Hepatocyte (in vitro differentiated cells): ENCODE data around the gene VPS8. TPM values are rescaled to one million over a fixed set of nuclear protein-coding genes. Genes with fewer than 3 reads are reported as not detected.

Experiments used
- DNase-seq: peaks from one replicate; pipeline ENCODE4 v3.0.0-alpha.2; 2016; ENCODE audit warnings: low spot score
- H2AFZ ChIP-seq: fragments of 200-600 bp; sonication (generic); 2 replicates; pipeline ENCODE4 v1.6.0; 2016; ENCODE audit warnings: antibody characterized with exemption, mild to moderate bottlenecking
- H3K27ac ChIP-seq: fragments of 200-600 bp; sonication (generic); 2 replicates; pipeline ENCODE4 v1.5.1; 2016; ENCODE audit warnings: mild to moderate bottlenecking
- H3K27me3 ChIP-seq: fragments of 200-600 bp; sonication (generic); 2 replicates; pipeline ENCODE4 v1.6.1; 2016
- H3K36me3 ChIP-seq: fragments of 200-600 bp; sonication (generic); replicated peaks from 2 replicates; pipeline ENCODE4 v1.5.1; 2016; ENCODE audit warnings: low read depth; ENCODE audit not compliant: insufficient read depth
- H3K4me1 ChIP-seq: fragments of 200-600 bp; sonication (generic); 2 replicates; pipeline ENCODE4 v1.5.1; 2016; ENCODE audit warnings: mild to moderate bottlenecking, moderate library complexity; ENCODE audit not compliant: insufficient read depth
- H3K4me2 ChIP-seq: fragments of 200-600 bp; sonication (generic); 2 replicates; pipeline ENCODE4 v1.6.0; 2016
- H3K4me3 ChIP-seq: fragments of 200-600 bp; sonication (generic); 2 replicates; pipeline ENCODE4 v1.5.1; 2016; ENCODE audit warnings: mild to moderate bottlenecking
- H3K79me2 ChIP-seq: fragments of 200-600 bp; sonication (generic); 2 replicates; pipeline ENCODE4 v1.6.0; 2017; ENCODE audit warnings: mild to moderate bottlenecking
- H3K9me2 ChIP-seq: fragments of 200-600 bp; sonication (generic); replicated peaks from 2 replicates; pipeline ENCODE4 v1.6.0; 2017; ENCODE audit warnings: mild to moderate bottlenecking; ENCODE audit not compliant: insufficient read depth
- H3K9me3 ChIP-seq: fragments of 200-600 bp; sonication (generic); 2 replicates; pipeline ENCODE4 v1.5.1; 2016; ENCODE audit warnings: low read depth, mild to moderate bottlenecking
- H4K20me1 ChIP-seq: fragments of 200-600 bp; sonication (generic); 2 replicates; pipeline ENCODE4 v1.6.0; 2016; ENCODE audit warnings: mild to moderate bottlenecking; ENCODE audit not compliant: insufficient read depth, poor library complexity, severe bottlenecking
- EZH2 ChIP-seq: fragments of 200-600 bp; sonication (generic); IDR thresholded peaks from 2 replicates; pipeline ENCODE4 v1.6.1; 2016; ENCODE audit warnings: antibody characterized with exemption, mild to moderate bottlenecking, borderline replicate concordance
- EZH2phosphoT487 ChIP-seq: fragments of 200-600 bp; sonication (generic); IDR thresholded peaks from one replicate; pipeline ENCODE4 v1.6.1; 2018; ENCODE audit warnings: antibody characterized with exemption, mild to moderate bottlenecking, low read depth, moderate library complexity; ENCODE audit not compliant: unreplicated experiment, severe bottlenecking
- WGBS: methylation state at CpG from one replicate; pipeline ENCODE4 v1.1.6; 2016; ENCODE audit warnings: low lambda C conversion rate; ENCODE audit errors: missing lambda C conversion rate; 5-methylcytosine and 5-hydroxymethylcytosine counted together
- polyA plus RNA-seq: library from polyadenylated mRNA; unstranded; fragments of >200 nt; fragmentation: Nextera tagmentation; extraction: Ambion mirVana; gene quantifications from 2 replicates; pipeline ENCODE4 v1.2.1, GENCODE V29; 2016
- total RNA-seq: library from RNA; depleted of rRNA; stranded (reverse); fragments of >200 nt; gene quantifications from 2 replicates; pipeline ENCODE4 v1.2.3, GENCODE V29; 2014
- TF ChIP-seq, protein P1 (sequence below): fragments of 200-600 bp; sonication (generic); IDR thresholded peaks from 2 replicates; pipeline ENCODE4 v1.5.1; 2016; ENCODE audit warnings: antibody characterized with exemption, mild to moderate bottlenecking; ENCODE audit not compliant: poor library complexity

Gene VPS8
- total and polyA plus RNA-seq, 2 experiments from 2014 or later, result 20.5 to 61.9 TPM

GRCh38 chr3:184825121-184825820 lies 13.3 kb downstream of the VPS8 start:
- H4K20me1 ChIP-seq, result no peaks in the 10 kb centered on the region
- no peaks in the 10 kb centered on the region for H3K9me3 ChIP-seq
- H3K79me2 ChIP-seq, result no peaks in the 10 kb centered on the region
- TF ChIP-seq, protein P1, sequence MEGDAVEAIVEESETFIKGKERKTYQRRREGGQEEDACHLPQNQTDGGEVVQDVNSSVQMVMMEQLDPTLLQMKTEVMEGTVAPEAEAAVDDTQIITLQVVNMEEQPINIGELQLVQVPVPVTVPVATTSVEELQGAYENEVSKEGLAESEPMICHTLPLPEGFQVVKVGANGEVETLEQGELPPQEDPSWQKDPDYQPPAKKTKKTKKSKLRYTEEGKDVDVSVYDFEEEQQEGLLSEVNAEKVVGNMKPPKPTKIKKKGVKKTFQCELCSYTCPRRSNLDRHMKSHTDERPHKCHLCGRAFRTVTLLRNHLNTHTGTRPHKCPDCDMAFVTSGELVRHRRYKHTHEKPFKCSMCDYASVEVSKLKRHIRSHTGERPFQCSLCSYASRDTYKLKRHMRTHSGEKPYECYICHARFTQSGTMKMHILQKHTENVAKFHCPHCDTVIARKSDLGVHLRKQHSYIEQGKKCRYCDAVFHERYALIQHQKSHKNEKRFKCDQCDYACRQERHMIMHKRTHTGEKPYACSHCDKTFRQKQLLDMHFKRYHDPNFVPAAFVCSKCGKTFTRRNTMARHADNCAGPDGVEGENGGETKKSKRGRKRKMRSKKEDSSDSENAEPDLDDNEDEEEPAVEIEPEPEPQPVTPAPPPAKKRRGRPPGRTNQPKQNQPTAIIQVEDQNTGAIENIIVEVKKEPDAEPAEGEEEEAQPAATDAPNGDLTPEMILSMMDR, result no peak
- TF ChIP-seq EZH2, result no peak
- TF ChIP-seq EZH2phosphoT487, result no peak
- H3K9me2 ChIP-seq, result no peaks in the 10 kb centered on the region
- no peak overlapping the region for H3K27ac ChIP-seq
- H3K36me3 ChIP-seq, result no peaks in the 10 kb centered on the region
- H3K4me1 ChIP-seq, result no peaks in the 10 kb centered on the region
- no peak overlapping the region for H3K4me2 ChIP-seq
- no peak overlapping the region for H2AFZ ChIP-seq
- H3K4me3 ChIP-seq, result no peak overlapping the region
- DNase-seq, result peak; percentile 37
- 87% methylated on average over 6 of the region's 6 CpGs for WGBS
- H3K27me3 ChIP-seq, result no peaks in the 10 kb centered on the region

DNA sequence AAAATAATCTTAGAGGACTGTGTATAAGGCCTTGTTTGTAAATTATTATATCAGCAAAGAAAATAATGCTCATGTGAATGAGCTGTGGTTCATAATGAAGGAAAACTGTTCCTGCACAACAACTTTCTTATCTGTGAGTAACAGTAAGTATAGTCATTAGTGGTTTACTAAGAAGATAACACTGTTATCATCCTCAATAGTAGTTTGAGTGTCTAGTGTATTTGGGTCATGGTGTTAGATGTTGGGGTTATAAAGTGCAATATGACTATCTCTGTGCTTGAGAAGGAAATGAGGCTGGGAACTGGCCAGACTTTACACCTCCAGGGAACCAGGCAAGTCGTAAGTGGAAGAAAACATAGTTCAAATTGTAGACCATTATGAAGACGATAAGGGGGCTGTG lies 15.6 kb downstream of the VPS8 start:
- no peaks in the 10 kb centered on the region for H4K20me1 ChIP-seq
- DNase-seq, result no peak
- 85% methylated on average over 2 of the region's 2 CpGs for WGBS
- H3K27me3 ChIP-seq, result no peaks in the 10 kb centered on the region
- no peaks in the 10 kb centered on the region for H3K36me3 ChIP-seq
- no peaks in the 10 kb centered on the region for H3K79me2 ChIP-seq
- no peak overlapping the region for H3K4me3 ChIP-seq
- H3K4me1 ChIP-seq, result no peaks in the 10 kb centered on the region
- no peak for TF ChIP-seq EZH2phosphoT487
- H2AFZ ChIP-seq, result no peak overlapping the region
- no peak overlapping the region for H3K27ac ChIP-seq
- no peaks in the 10 kb centered on the region for H3K9me2 ChIP-seq
- H3K4me2 ChIP-seq, result no peak overlapping the region
- H3K9me3 ChIP-seq, result no peaks in the 10 kb centered on the region

- H4K20me1 ChIP-seq, result no peaks in the 10 kb centered on the region
- H3K27me3 ChIP-seq, result no peaks in the 10 kb centered on the region
- no peak for TF ChIP-seq EZH2
- TF ChIP-seq, protein P1, result no peak
- TF ChIP-seq EZH2phosphoT487, result no peak
- no peak overlapping the region for H2AFZ ChIP-seq
- no peaks in the 10 kb centered on the region for H3K36me3 ChIP-seq
- H3K9me3 ChIP-seq, result no peaks in the 10 kb centered on the region
- no peak overlapping the region for H3K27ac ChIP-seq
- no peaks in the 10 kb centered on the region for H3K4me1 ChIP-seq
- no peak overlapping the region for H3K4me3 ChIP-seq
- H3K4me2 ChIP-seq, result no peak overlapping the region
- H3K79me2 ChIP-seq, result no peaks in the 10 kb centered on the region
- no peaks in the 10 kb centered on the region for H3K9me2 ChIP-seq
- no peak for DNase-seq
These were observed 20.1 kb downstream of the VPS8 start for GRCh38 chr3:184832044-184832443.

- Histone ChIP-seq H2AFZ (no peak overlapping the region), H3K9me3 (no peaks in the 10 kb centered on the region), H3K27ac (no peak overlapping the region), H3K36me3 (no peaks in the 10 kb centered on the region), H3K9me2 (no peaks in the 10 kb centered on the region), H3K27me3 (no peaks in the 10 kb centered on the region), H4K20me1 (no peaks in the 10 kb centered on the region), H3K4me3 (no peak overlapping the region), H3K4me1 (no peaks in the 10 kb centered on the region), H3K4me2 (no peak overlapping the region), H3K79me2 (no peaks in the 10 kb centered on the region)
- no peak for DNase-seq
- WGBS, result 99% methylated on average over 4 of the region's 4 CpGs
- no peak for TF ChIP-seq EZH2phosphoT487
- TF ChIP-seq EZH2, result no peak
- TF ChIP-seq, protein P1, result no peak
These were observed 20.9 kb downstream of the VPS8 start for GRCh38 chr3:184832903-184833302.
